Nephron progenitor cell (in vitro differentiated cells): ENCODE measurements around the gene NEURL2.
A peak's percentile ranks its signal among the peaks of the same experiment; 100 is the strongest.

Experiments used
- DNase-seq: peaks from one replicate; pipeline ENCODE4 v3.0.0; 2021
- H3K27ac Mint-ChIP-seq: 2 replicates; pipeline ENCODE4 v1.8.0; 2021; ENCODE audit warnings: mild to moderate bottlenecking, moderate library complexity, mixed read lengths
- H3K27me3 Mint-ChIP-seq: 2 replicates; pipeline ENCODE4 v1.8.0; 2021; ENCODE audit warnings: mild to moderate bottlenecking, low read depth, mixed read lengths; ENCODE audit not compliant: poor library complexity
- H3K36me3 Mint-ChIP-seq: 2 replicates; pipeline ENCODE4 v1.8.0; 2021; ENCODE audit warnings: low read depth, mixed read lengths
- H3K4me1 Mint-ChIP-seq: 2 replicates; pipeline ENCODE4 v1.8.0; 2021; ENCODE audit warnings: mixed read lengths
- H3K4me3 Mint-ChIP-seq: 2 replicates; pipeline ENCODE4 v1.8.0; 2021; ENCODE audit warnings: mild to moderate bottlenecking, moderate library complexity, mixed read lengths
- H3K9me3 Mint-ChIP-seq: 2 replicates; pipeline ENCODE4 v1.8.0; 2021; ENCODE audit warnings: mild to moderate bottlenecking, moderate library complexity, mixed read lengths
- CTCF ChIP-seq: fragments of 200-600 bp; sonication (generic); IDR thresholded peaks from 2 replicates; pipeline ENCODE4 v1.5.0; 2021; ENCODE audit warnings: antibody characterized with exemption

The NEURL2 gene

GRCh38 chr20:45890077-45890984, 677 bp downstream of the NEURL2 start:
- no peak overlapping the region for H3K27ac Mint-ChIP-seq
- peak; percentile 85 for DNase-seq
- peaks cover 24% of the 10 kb centered on the region for H3K4me1 Mint-ChIP-seq
- TF ChIP-seq CTCF = peak; percentile 62
- H3K36me3 Mint-ChIP-seq = peaks cover 6% of the 10 kb centered on the region
- H3K27me3 Mint-ChIP-seq = peaks cover 3% of the 10 kb centered on the region
- H3K9me3 Mint-ChIP-seq = no peaks in the 10 kb centered on the region
- peak overlapping the region; percentile 91 for H3K4me3 Mint-ChIP-seq

- Mint-ChIP-seq H3K9me3 (no peaks in the 10 kb centered on the region), H3K27ac (no peak overlapping the region), H3K4me3 (no peak overlapping the region), H3K27me3 (peaks cover 3% of the 10 kb centered on the region), H3K4me1 (peaks cover 18% of the 10 kb centered on the region), H3K36me3 (peaks cover 5% of the 10 kb centered on the region)
- no peak for TF ChIP-seq CTCF
- DNase-seq = no peak
These were observed 2.3 kb downstream of the NEURL2 start for GRCh38 chr20:45888681-45889080.

GRCh38 chr20:45887346-45887715, 3.7 kb downstream of the NEURL2 start, which contains the start of gene SPATA25:
Gene SPATA25 (minus strand): TSS chr20:45887622. CDS start chr20:45887590, 32 bp downstream.
- peaks cover 17% of the 10 kb centered on the region for H3K36me3 Mint-ChIP-seq
- DNase-seq = no peak
- no peak for TF ChIP-seq CTCF
- H3K27ac Mint-ChIP-seq = peak within 1 kb of the TSS; percentile 40
- peaks cover 24% of the 10 kb centered on the region for H3K4me1 Mint-ChIP-seq
- peaks cover 3% of the 10 kb centered on the region for H3K27me3 Mint-ChIP-seq
- H3K4me3 Mint-ChIP-seq = no peak within 1 kb of the TSS
- no peaks in the 10 kb centered on the region for H3K9me3 Mint-ChIP-seq

GRCh38 chr20:45886590-45887345, 4.2 kb downstream of the NEURL2 start:
- peak overlapping the region; percentile 40 for H3K27ac Mint-ChIP-seq
- peaks cover 17% of the 10 kb centered on the region for H3K36me3 Mint-ChIP-seq
- H3K9me3 Mint-ChIP-seq = no peaks in the 10 kb centered on the region
- H3K4me3 Mint-ChIP-seq = no peak overlapping the region
- TF ChIP-seq CTCF = no peak
- DNase-seq = no peak
- H3K4me1 Mint-ChIP-seq = peaks cover 23% of the 10 kb centered on the region
- H3K27me3 Mint-ChIP-seq = peaks cover 3% of the 10 kb centered on the region

- Mint-ChIP-seq H3K27ac (no peak overlapping the region), H3K9me3 (no peaks in the 10 kb centered on the region), H3K4me3 (peak overlapping the region; percentile 55), H3K4me1 (peaks cover 26% of the 10 kb centered on the region), H3K27me3 (no peaks in the 10 kb centered on the region), H3K36me3 (peaks cover 17% of the 10 kb centered on the region)
- no peak for TF ChIP-seq CTCF
- no peak for DNase-seq
These were observed 7.9 kb downstream of the NEURL2 start for GRCh38 chr20:45883100-45883469.
